HG03575 (cell line): Measurements from ENCODE around the gene TMEM117.
"Not testable (repeated sequence)": the region's sequence is repeated elsewhere in the genome, so short reads cannot be mapped to it uniquely, and the experiment has no call there.

Source experiments
- ATAC-seq: cut with Tn5 transposase; IDR thresholded peaks from one replicate; pipeline ENCODE4 v1.9.1; 2021; ENCODE audit not compliant: unreplicated experiment, insufficient number of reproducible peaks, low FRiP score; ENCODE audit errors: extremely low read depth

The TMEM117 gene

DNA sequence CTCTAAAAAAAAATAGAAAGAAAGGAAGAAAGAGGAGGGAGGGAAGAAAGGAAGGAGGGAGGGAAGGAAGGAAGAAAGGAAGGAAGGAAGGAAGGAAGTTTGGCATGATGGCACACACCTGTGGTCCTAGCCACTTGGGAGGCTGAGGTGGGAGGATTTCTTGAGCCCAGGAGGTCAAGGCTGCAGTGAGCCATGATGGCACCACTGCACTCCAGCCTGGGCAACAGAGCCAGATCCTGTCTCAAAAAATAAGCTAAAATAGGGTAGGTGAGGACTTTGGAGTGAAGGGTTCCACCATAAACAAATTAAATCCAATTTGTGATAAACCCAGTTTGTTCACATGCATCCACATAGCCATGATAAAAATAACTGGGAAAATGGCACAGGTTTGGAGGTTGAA is 543.2 kb downstream of the TMEM117 start:
- not testable (repeated sequence) for ATAC-seq

DNA sequence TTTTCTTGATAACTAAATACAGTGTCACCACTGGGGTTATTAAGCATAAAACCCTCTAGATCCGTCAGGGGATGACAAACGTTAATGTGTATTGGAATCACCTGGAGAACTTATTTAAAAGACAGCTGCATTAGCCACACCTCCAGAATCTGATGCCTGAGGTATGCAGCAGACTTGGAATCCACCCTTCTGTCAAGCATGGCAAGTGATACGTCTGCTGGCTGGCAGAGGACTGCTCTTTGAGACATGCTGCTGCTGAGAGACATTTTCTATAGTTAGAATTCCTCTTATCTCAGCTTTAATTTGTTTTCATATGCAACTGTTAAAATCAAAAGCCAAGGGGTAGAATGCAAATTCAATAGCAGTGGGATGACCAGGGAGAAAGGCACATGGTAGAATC is 544.0 kb downstream of the TMEM117 start:
- no peak for ATAC-seq

GRCh38 chr12:44380861-44381260 is 545.0 kb downstream of the TMEM117 start:
- ATAC-seq: no peak

GRCh38 chr12:44381341-44381740 is 545.5 kb downstream of the TMEM117 start:
- no peak for ATAC-seq

- no peak for ATAC-seq
Measured at GRCh38 chr12:44384136-44384535, 548.3 kb downstream of the TMEM117 start.

DNA sequence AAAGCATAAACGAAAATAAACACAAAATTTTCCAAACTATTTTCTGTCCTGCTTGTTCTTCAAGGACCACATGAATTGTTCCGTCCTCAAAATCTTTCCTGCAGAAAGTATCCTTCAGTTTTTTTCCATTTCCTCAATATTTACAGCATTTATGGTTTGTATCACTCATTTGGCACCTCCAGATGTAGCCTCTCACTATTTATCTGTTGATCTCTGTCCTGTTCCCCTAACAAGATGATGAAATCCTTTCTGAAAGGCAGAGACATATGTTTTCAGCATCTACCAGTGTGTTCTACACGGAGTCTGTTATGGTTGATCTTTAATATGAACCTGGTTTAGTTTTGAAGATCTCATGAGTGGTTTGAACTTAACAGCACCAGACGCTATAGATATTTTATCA is 550.1 kb downstream of the TMEM117 start:
- ATAC-seq: no peak

GRCh38 chr12:44387581-44387980 is 551.7 kb downstream of the TMEM117 start:
- no peak for ATAC-seq

DNA sequence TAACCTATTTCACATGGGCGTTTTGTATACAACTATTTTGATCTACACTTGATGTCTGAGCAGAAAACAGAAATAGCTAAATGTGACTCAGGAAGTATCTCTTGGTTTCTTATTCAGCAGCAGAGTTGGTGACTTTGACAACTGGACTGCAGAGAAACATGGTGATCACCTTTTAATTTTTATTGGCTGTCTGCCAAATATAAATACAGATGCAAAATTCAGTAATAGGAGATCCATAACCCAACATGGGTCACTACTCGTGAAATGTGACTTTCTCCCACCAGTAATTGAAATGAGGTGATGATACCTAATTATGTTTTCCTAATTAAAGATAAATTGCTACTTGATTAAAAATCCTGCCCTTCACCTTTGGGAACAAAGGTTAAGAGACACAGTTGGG is 553.2 kb downstream of the TMEM117 start:
- ATAC-seq: no peak

DNA sequence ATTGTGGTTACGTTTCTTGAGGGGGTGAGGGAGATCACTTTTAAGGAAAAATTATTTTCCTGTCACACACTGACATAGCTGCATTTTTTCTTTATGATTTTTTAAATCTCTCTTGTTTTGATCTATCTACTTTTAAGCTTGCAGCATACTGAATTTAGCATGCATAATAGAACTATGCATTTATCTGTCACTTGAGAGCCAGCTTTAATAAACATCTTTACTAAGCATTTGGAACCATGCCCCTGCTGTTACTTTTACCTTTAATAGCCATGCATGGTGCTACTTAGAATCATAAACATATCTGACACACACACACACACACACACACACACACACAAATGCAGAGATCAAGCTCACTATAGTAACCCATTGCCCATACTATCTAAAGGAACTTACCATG is 554.0 kb downstream of the TMEM117 start:
- ATAC-seq: no peak

DNA sequence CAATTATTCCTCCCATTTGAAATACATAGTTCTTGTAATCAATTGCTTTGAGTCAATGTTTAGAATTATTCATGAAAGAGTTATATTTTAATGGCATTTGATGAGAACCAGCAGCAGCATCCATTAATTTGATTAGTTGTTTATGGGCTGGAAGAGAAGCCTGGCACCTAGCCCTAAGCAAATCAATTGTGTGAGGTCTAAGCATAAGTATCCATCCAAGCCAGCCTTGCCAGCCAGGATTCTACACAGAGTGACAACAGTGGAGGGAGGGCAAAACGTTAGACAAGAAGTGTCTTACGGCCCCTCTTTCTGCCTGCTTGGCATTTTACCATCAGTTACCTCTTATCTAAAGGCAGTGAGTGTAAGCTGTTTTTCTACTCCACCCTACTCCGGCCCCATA is 561.8 kb downstream of the TMEM117 start:
- no peak for ATAC-seq

- no peak for ATAC-seq
Measured at GRCh38 chr12:44403185-44403584, 567.3 kb downstream of the TMEM117 start.

DNA sequence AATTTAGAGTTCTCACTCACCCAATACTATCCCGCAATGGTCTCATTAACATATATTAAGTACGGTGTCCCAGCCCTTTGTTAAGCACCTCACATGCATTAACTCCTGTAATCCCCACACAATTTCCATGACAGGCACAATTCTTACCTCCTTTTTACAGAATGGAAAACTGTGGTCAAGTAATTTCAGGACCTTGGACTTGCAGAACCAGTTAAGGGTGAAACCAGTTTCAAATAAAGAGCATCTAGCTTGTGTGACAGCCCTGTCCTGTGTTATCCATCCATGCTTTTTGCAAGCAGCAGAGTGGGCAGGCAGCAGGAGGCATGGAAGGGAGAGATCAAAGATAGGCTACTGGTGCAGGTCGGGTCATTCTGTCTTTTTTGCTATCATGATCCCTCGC is 569.4 kb downstream of the TMEM117 start:
- no peak for ATAC-seq

- no peak for ATAC-seq
Measured at GRCh38 chr12:44422559-44422958, 586.7 kb downstream of the TMEM117 start.

GRCh38 chr12:44428825-44429224 is 592.9 kb downstream of the TMEM117 start:
- ATAC-seq: no peak

DNA sequence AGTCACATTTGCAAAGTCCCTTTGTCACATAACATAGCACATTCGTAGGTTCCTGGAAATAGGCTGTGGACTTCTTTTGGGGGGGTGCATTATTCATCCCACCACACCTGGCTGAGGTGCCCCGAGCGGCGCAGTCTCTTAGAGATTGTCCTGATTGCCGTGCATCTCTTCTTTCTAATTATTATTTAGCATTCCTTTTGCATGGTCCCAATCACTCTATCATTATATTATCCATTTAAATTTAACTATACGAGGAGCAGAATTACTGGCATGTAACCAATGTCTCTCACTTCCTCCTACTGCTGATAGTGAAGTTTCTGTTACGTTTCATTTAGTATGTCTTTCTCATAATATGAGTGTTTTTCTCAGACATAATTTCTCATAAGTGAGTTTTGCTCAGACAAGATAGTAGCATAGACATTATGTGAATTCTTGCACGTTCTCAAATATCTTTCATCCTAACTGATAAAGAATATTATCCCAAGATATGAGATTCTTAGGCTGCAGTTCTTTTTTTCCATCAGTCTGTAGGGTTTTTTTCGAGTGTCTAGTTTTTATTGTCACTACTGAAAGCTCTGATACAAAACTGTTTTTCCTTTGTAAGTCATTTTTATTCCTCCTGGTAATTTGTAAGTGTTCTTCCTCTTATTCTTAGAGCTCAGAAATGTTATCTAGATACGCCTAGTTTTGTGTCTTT is 595.9 kb downstream of the TMEM117 start:
- ATAC-seq: peak; percentile 84

DNA sequence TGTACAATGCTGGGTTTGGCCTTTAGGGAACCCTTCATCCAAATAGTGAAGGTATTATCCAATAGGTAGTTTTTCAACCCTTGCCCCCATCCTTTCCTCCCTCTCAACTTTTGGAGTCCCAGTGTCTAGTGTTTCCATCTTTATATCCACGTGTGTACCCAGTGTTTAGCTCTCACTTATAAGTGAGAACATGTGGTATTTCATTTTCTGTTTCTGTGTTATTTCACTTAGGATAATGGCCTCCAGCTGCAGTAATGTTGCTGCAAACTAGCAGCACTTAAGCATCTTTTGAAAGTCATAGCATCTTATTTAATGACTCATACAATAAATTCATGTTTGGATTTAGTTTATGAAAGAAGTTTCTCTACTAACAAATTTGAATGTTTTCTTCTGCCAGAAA is 597.8 kb downstream of the TMEM117 start:
- no peak for ATAC-seq

DNA sequence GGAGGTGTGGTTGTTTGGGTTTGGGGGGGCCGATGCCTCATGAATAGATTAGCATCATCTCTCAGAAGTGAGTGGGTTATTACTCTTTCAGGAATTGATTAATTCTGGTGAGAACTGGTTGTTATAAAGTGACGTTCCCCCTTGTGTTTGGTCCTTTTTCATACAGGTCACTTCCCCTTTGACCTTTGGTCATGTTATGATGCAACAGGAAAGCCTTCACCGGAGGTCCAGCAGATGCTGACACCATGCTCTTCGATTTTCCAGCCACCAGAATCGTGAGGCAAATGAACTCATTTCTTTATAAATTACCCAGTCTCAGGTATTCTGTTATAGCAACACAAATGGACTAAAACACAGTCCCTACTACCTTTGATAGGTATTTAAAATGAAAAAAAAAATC is 600.9 kb downstream of the TMEM117 start:
- no peak for ATAC-seq
